ENCODE measurements around the gene EVI5.

DNA sequence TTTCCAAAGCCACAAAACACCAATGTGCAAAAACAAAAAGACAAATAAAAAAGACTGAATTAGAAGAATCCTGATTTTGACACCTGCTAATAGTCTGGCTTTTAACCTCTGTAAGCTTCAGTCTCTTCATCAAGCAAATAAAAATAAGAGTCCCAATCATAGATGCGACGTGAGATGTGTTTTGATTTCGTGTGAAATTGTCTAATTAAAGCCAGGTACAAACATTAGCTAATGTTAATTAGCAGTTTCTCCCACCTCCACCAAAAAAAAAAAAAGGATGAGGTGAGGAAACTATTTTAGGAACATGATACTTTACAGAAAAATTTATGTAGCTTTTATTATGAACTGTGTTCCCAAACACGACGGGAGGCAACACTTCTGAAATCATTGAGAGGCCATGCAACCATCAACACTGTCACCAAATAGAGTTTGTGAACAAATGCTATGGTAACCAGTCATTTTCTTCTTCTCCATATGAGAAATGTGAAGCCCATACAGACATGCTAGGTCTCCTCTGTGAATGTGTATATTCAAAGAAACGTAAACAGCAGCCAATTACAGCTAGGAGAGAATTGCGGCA, 6.7 kb upstream of the EVI5 start:
- no peak for TF ChIP-seq EP300 (IDR thresholded peaks at IDR 0.05)
- TF ChIP-seq, protein P1, sequence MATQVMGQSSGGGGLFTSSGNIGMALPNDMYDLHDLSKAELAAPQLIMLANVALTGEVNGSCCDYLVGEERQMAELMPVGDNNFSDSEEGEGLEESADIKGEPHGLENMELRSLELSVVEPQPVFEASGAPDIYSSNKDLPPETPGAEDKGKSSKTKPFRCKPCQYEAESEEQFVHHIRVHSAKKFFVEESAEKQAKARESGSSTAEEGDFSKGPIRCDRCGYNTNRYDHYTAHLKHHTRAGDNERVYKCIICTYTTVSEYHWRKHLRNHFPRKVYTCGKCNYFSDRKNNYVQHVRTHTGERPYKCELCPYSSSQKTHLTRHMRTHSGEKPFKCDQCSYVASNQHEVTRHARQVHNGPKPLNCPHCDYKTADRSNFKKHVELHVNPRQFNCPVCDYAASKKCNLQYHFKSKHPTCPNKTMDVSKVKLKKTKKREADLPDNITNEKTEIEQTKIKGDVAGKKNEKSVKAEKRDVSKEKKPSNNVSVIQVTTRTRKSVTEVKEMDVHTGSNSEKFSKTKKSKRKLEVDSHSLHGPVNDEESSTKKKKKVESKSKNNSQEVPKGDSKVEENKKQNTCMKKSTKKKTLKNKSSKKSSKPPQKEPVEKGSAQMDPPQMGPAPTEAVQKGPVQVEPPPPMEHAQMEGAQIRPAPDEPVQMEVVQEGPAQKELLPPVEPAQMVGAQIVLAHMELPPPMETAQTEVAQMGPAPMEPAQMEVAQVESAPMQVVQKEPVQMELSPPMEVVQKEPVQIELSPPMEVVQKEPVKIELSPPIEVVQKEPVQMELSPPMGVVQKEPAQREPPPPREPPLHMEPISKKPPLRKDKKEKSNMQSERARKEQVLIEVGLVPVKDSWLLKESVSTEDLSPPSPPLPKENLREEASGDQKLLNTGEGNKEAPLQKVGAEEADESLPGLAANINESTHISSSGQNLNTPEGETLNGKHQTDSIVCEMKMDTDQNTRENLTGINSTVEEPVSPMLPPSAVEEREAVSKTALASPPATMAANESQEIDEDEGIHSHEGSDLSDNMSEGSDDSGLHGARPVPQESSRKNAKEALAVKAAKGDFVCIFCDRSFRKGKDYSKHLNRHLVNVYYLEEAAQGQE (IDR thresholded peaks at IDR 0.05) = no peak
